ENCODE data around the gene SVIL. TPM values are rescaled to one million over a fixed set of nuclear protein-coding genes. Genes with fewer than 3 reads are reported as not detected.
"Not testable (repeated sequence)": the region's sequence is repeated elsewhere in the genome, so short reads cannot be mapped to it uniquely, and the experiment has no call there.

SVIL gene
- total RNA-seq, 1 donor from 2014 or later, result 72.1 TPM

DNA sequence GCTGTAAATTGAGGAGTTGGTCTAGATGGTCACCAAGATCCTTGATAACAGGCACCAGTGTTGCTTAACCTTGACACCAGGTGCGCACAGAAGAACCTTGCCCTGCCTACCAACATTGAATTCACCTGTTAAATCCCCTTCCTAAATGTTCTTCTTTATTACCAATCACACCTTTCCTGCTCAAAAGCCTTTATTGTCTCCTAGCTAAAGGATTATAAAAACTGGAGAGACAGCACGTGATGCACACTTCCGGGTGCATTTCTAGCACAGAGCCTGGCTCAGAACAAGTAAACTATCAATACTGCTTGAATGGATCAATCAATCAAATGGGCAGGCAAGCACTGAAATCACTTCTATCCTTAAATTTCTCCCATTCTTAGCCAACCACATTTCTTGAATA, 56.3 kb downstream of the SVIL start:
- TF ChIP-seq, protein P1, sequence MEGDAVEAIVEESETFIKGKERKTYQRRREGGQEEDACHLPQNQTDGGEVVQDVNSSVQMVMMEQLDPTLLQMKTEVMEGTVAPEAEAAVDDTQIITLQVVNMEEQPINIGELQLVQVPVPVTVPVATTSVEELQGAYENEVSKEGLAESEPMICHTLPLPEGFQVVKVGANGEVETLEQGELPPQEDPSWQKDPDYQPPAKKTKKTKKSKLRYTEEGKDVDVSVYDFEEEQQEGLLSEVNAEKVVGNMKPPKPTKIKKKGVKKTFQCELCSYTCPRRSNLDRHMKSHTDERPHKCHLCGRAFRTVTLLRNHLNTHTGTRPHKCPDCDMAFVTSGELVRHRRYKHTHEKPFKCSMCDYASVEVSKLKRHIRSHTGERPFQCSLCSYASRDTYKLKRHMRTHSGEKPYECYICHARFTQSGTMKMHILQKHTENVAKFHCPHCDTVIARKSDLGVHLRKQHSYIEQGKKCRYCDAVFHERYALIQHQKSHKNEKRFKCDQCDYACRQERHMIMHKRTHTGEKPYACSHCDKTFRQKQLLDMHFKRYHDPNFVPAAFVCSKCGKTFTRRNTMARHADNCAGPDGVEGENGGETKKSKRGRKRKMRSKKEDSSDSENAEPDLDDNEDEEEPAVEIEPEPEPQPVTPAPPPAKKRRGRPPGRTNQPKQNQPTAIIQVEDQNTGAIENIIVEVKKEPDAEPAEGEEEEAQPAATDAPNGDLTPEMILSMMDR (IDR thresholded peaks at IDR 0.05; ENCODE audit: insufficient read depth, low read length, poor library complexity, severe bottlenecking), result no peak
- no peak for DNase-seq (ENCODE audit: low read depth)
- Histone ChIP-seq H3K27me3 (ENCODE audit: control insufficient read depth, insufficient read depth, low read length) (no peaks in the 10 kb centered on the region), H3K4me3 (ENCODE audit: low read depth, low read length) (no peak overlapping the region), H3K36me3 (ENCODE audit: control insufficient read depth, insufficient read depth, low read length) (no peaks in the 10 kb centered on the region)

DNA sequence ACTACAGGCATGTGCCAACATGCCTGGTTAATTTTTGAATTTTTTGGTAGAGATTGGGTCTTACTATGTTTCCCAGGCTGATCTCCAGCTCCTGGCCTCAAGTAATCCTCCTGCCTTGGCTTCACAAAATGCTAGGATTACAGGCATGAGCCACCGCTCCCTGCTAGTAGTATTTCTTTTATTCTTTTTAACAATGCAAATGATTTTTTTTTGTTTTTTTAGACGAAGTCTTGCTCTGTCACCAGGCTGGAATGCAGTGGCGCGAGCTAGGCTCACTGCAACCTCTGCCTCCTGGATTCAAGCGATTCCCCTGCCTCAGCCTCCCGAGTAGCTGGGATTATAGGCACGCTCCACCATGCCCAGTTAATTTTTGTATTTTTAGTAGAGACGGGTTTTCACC, 58.1 kb downstream of the SVIL start:
- TF ChIP-seq, protein P1 (IDR thresholded peaks at IDR 0.05; ENCODE audit: insufficient read depth, low read length, poor library complexity, severe bottlenecking), result no peak
- DNase-seq (ENCODE audit: low read depth), result no peak
- H3K27me3 ChIP-seq (ENCODE audit: control insufficient read depth, insufficient read depth, low read length), result no peaks in the 10 kb centered on the region
- no peaks in the 10 kb centered on the region for H3K36me3 ChIP-seq (ENCODE audit: control insufficient read depth, insufficient read depth, low read length)
- no peak overlapping the region for H3K4me3 ChIP-seq (ENCODE audit: low read depth, low read length)

DNA sequence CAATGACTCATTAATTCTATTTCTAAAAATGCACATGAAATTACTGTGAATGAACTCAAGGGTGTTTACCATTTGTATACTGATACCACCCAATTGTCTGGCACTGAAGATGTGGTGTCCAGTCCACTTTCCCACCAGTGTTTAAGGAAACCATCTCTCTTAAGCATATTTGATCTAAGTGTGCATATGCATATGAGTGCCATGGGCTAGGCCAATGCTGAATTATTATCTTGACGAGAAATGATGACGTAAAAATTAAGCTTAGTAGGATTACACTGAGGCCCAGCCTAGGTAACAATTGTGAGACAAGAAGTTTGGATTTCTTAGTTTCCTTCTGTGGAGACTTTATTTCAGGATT, 59.7 kb downstream of the SVIL start:
- H3K4me3 ChIP-seq (ENCODE audit: low read depth, low read length), result no peak overlapping the region
- no peaks in the 10 kb centered on the region for H3K36me3 ChIP-seq (ENCODE audit: control insufficient read depth, insufficient read depth, low read length)
- TF ChIP-seq, protein P1 (IDR thresholded peaks at IDR 0.05; ENCODE audit: insufficient read depth, low read length, poor library complexity, severe bottlenecking), result no peak
- no peaks in the 10 kb centered on the region for H3K27me3 ChIP-seq (ENCODE audit: control insufficient read depth, insufficient read depth, low read length)
- no peak for DNase-seq (ENCODE audit: low read depth)

DNA sequence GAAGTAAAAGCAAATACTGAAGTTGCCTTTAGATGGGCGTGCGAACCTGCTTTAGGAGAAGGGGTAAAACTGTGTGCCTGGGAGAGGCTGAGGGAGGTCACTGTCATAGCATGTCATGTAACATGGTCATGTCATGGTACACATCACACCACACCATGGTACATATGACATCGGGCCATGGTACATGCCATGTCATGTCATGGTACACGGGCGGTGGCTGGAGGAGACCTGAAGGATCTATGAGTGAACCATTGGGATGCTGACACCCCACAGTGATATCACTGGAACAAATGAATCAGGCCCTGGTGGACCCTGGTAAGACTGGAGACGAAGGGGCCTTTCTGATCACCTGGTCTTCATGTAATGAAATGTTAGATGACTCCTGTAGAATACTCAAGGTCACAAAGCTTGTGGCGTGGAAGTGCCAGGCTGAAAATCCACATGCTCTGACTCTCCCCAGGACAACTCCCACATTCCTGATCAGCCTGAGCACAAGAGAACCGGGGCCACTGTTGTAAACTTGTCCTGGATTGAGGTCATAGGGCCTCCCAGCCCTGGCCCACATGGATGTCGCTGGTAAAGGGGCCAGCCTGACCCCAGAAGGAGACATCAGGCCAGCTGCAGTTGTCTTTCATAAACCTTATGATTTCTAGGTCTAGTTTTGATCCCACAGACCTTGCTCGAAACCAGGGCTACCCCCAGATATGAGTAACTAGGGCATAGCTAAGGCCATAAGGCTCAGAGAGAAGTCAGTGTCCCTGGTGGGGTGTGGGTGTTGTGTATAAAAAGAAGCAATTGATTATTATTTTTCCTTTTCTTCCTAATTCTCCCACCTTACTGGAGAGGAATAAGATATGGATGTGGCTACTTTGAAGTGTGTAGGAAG, 60.3 kb downstream of the SVIL start:
- not testable (repeated sequence) for H3K36me3 ChIP-seq (ENCODE audit: control insufficient read depth, insufficient read depth, low read length); H3K27me3 ChIP-seq (ENCODE audit: control insufficient read depth, insufficient read depth, low read length); DNase-seq (ENCODE audit: low read depth); H3K4me3 ChIP-seq (ENCODE audit: low read depth, low read length)

DNA sequence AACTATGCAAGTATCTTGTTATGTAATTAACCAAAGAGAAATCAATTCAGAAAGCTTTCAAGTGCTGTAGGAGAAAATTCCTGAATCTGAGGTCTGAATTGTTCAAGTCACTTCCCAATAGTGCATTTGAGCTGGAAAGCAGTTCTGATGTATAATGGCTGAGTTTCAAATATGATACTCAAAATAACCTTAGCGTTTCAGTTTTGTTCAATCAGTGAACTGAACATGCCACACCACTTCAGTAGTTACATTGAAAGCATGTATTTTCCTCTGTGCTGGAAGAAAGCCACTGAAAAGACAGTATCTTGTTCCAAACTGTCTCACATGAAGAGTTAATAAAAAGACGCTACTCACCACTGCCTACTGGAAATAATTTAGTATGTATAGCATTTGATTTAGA, 64.5 kb downstream of the SVIL start:
- not testable (repeated sequence) for H3K36me3 ChIP-seq (ENCODE audit: control insufficient read depth, insufficient read depth, low read length); H3K4me3 ChIP-seq (ENCODE audit: low read depth, low read length); DNase-seq (ENCODE audit: low read depth); H3K27me3 ChIP-seq (ENCODE audit: control insufficient read depth, insufficient read depth, low read length)

DNA sequence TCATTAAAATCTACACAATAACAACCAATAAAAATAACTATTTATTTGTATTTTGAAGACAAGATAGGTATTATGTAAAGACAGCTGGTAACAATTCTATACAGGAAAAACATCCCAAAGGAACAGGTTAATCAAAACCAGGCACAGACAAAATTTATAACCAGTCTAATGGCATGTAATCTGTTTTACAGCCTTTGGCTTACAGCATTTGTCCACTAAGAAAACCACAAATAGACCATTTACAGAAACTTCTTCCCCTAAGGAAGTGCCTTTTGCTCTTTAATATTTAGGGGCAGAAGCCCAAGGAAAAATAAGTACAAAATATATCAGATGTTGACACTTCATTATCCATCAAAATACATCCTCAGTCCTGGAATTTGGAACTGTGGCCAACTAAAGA, 65.0 kb downstream of the SVIL start:
- Histone ChIP-seq H3K4me3 (ENCODE audit: low read depth, low read length) (no peak overlapping the region), H3K36me3 (ENCODE audit: control insufficient read depth, insufficient read depth, low read length) (peaks cover 2% of the 10 kb centered on the region), H3K27me3 (ENCODE audit: control insufficient read depth, insufficient read depth, low read length) (no peaks in the 10 kb centered on the region)
- DNase-seq (ENCODE audit: low read depth), result no peak
- TF ChIP-seq, protein P1 (IDR thresholded peaks at IDR 0.05; ENCODE audit: insufficient read depth, low read length, poor library complexity, severe bottlenecking), result no peak

DNA sequence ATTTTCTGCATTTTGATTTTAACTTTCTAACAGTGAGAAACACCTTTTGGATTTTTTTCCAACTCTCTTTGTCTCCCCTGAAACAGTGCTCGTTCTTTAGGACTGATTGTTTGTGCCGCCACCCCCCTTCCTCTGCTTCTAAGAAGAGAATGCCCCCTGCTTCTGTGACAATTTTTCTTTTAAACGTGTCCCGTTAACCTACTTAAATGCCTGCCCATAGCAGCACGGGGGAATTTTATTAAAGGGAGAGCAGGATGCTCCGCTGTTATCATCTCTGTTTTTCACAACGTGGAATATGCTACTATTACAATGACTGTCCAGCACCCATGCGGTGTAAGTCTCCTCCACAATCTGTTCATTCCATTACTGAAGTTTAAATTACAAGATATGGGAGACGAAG, 67.8 kb downstream of the SVIL start:
- no peak for DNase-seq (ENCODE audit: low read depth)
- Histone ChIP-seq H3K4me3 (ENCODE audit: low read depth, low read length) (no peak overlapping the region), H3K36me3 (ENCODE audit: control insufficient read depth, insufficient read depth, low read length) (peaks cover 2% of the 10 kb centered on the region), H3K27me3 (ENCODE audit: control insufficient read depth, insufficient read depth, low read length) (no peaks in the 10 kb centered on the region)
- TF ChIP-seq, protein P1 (IDR thresholded peaks at IDR 0.05; ENCODE audit: insufficient read depth, low read length, poor library complexity, severe bottlenecking), result no peak

DNA sequence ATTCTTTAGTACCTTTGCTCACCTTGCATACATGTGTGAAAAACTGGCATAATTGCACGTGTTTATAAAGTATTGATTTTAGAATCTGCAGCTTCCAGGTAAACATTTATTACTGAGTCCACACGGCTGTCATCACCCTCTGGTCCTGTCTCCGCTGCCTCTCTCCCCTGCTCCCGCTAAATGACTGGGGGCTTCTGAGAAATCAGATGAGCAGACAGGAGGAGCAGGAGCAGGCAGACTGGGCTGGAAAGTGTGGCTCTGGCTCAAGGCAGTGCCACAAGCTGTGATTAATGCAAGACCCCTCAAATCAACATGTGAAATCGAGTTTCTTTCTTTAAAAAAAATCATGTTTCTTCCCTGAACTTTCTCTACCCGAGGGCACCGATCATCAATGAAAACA, 68.6 kb downstream of the SVIL start:
- DNase-seq (ENCODE audit: low read depth); H3K36me3 ChIP-seq (ENCODE audit: control insufficient read depth, insufficient read depth, low read length): not testable (repeated sequence)

More for the DNA sequence above, 68.6 kb downstream of the SVIL start:
- not testable (repeated sequence) for H3K27me3 ChIP-seq (ENCODE audit: control insufficient read depth, insufficient read depth, low read length); H3K4me3 ChIP-seq (ENCODE audit: low read depth, low read length)
